ENCODE measurements around the gene ELOVL3. TPM values are rescaled to one million over a fixed set of nuclear protein-coding genes. Genes with fewer than 3 reads are reported as not detected.

Gene ELOVL3
- total RNA-seq, 4 donors from 2014 or later, result 0.51 TPM; not detected in 3

GRCh38 chr10:102254426-102254825, 28.3 kb downstream of the ELOVL3 start:
- intact Hi-C loops (cut with DNase I; ENCODE audit: low total_unique reads), result no loop called here
- H3K4me3 ChIP-seq, result no peak overlapping the region

GRCh38 chr10:102255404-102255803, 29.3 kb downstream of the ELOVL3 start:
- Histone ChIP-seq H3K27ac (no peak overlapping the region), H3K36me3 (no peaks in the 10 kb centered on the region), H3K27me3 (no peaks in the 10 kb centered on the region), H3K4me3 (no peak overlapping the region), H3K4me1 (no peaks in the 10 kb centered on the region), H3K9me3 (no peaks in the 10 kb centered on the region)
- DNase-seq, result no peak
- intact Hi-C loops (cut with DNase I; ENCODE audit: low total_unique reads), result no loop called here
- TF ChIP-seq POLR2A (IDR thresholded peaks at IDR 0.05), result no peak
- TF ChIP-seq CTCF (IDR thresholded peaks at IDR 0.05), result no peak

More at GRCh38 chr10:102254426-102254825, 28.3 kb downstream of the ELOVL3 start:
- TF ChIP-seq POLR2A (IDR thresholded peaks at IDR 0.05) (no peak), CTCF (IDR thresholded peaks at IDR 0.05) (no peak)
- no peaks in the 10 kb centered on the region for H3K4me1 ChIP-seq
- no peaks in the 10 kb centered on the region for H3K9me3 ChIP-seq
- no peaks in the 10 kb centered on the region for H3K27me3 ChIP-seq
- H3K36me3 ChIP-seq, result no peaks in the 10 kb centered on the region
- H3K27ac ChIP-seq, result no peak overlapping the region
- no peak for DNase-seq

GRCh38 chr10:102261196-102261595, 35.1 kb downstream of the ELOVL3 start:
- no peaks in the 10 kb centered on the region for H3K4me1 ChIP-seq
- TF ChIP-seq POLR2A (IDR thresholded peaks at IDR 0.05) (no peak), CTCF (IDR thresholded peaks at IDR 0.05) (no peak)
- no peaks in the 10 kb centered on the region for H3K9me3 ChIP-seq
- no peak overlapping the region for H3K27ac ChIP-seq
- intact Hi-C loops (cut with DNase I; ENCODE audit: low total_unique reads), result no loop called here
- no peaks in the 10 kb centered on the region for H3K36me3 ChIP-seq
- no peaks in the 10 kb centered on the region for H3K27me3 ChIP-seq
- no peak for DNase-seq
- no peak overlapping the region for H3K4me3 ChIP-seq

- H3K9me3 ChIP-seq, result no peaks in the 10 kb centered on the region
- H3K36me3 ChIP-seq, result no peaks in the 10 kb centered on the region
- no peaks in the 10 kb centered on the region for H3K27me3 ChIP-seq
- intact Hi-C loops (cut with DNase I; ENCODE audit: low total_unique reads), result no loop called here
- H3K4me3 ChIP-seq, result no peak overlapping the region
- no peak overlapping the region for H3K27ac ChIP-seq
- TF ChIP-seq CTCF (IDR thresholded peaks at IDR 0.05), result no peak
- no peak for TF ChIP-seq POLR2A (IDR thresholded peaks at IDR 0.05)
- H3K4me1 ChIP-seq, result no peaks in the 10 kb centered on the region
- DNase-seq, result no peak
Observed at GRCh38 chr10:102261842-102262241, 35.7 kb downstream of the ELOVL3 start.

GRCh38 chr10:102262744-102263370, 36.8 kb downstream of the ELOVL3 start:
- Histone ChIP-seq H3K4me3 (no peak overlapping the region), H3K36me3 (no peaks in the 10 kb centered on the region), H3K27me3 (no peaks in the 10 kb centered on the region), H3K9me3 (no peaks in the 10 kb centered on the region), H3K4me1 (peaks cover under 1 to 8% of the 10 kb centered on the region in 2 donors), H3K27ac (no peak overlapping the region)
- intact Hi-C loops (cut with DNase I; ENCODE audit: low total_unique reads), result no loop called here
- no peak for DNase-seq
- TF ChIP-seq CTCF (IDR thresholded peaks at IDR 0.05) (no peak), POLR2A (IDR thresholded peaks at IDR 0.05) (no peak)
